Smooth muscle cell (in vitro differentiated cells): Measurements from ENCODE around the gene PPCDC. TPM values are rescaled to one million over a fixed set of nuclear protein-coding genes. Genes with fewer than 3 reads are reported as not detected.

Experiments used
- DNase-seq: peaks from one replicate; lab custom pipeline; 2025; ENCODE audit not compliant: unreplicated experiment; lab: John Stamatoyannopoulos, UW
- H2AFZ ChIP-seq: fragments of 200-600 bp; sonication (generic); 2 replicates; pipeline ENCODE4 v1.6.0; 2016; ENCODE audit warnings: antibody characterized with exemption, low read depth, mild to moderate bottlenecking
- H3F3A ChIP-seq: fragments of 200-600 bp; sonication (generic); 2 replicates; pipeline ENCODE4 v1.6.0; 2017; ENCODE audit warnings: antibody characterized with exemption, low read depth
- H3K27ac ChIP-seq: fragments of 200-600 bp; sonication (generic); 2 replicates; pipeline ENCODE4 v1.5.1; 2016; ENCODE audit warnings: low read depth, mild to moderate bottlenecking
- H3K27me3 ChIP-seq: fragments of 200-600 bp; sonication (generic); 2 replicates; pipeline ENCODE4 v1.6.1; 2016; ENCODE audit warnings: low read depth, mild to moderate bottlenecking
- H3K36me3 ChIP-seq: fragments of 200-600 bp; sonication (generic); 2 replicates; pipeline ENCODE4 v1.5.1; 2016; ENCODE audit warnings: low read depth
- H3K4me1 ChIP-seq: fragments of 200-600 bp; sonication (generic); 2 replicates; pipeline ENCODE4 v1.5.1; 2016; ENCODE audit warnings: low read depth
- H3K4me2 ChIP-seq: fragments of 200-600 bp; sonication (generic); 2 replicates; pipeline ENCODE4 v1.6.0; 2016; ENCODE audit warnings: mild to moderate bottlenecking
- H3K4me3 ChIP-seq: fragments of 200-600 bp; sonication (generic); 2 replicates; pipeline ENCODE4 v1.5.1; 2016; ENCODE audit warnings: mild to moderate bottlenecking
- H3K79me2 ChIP-seq: fragments of 200-600 bp; sonication (generic); 2 replicates; pipeline ENCODE4 v1.6.0; 2016; ENCODE audit warnings: low read depth, mild to moderate bottlenecking
- H3K9ac ChIP-seq: fragments of 200-600 bp; sonication (generic); 2 replicates; pipeline ENCODE4 v1.6.0; 2016; ENCODE audit warnings: low read depth
- H3K9me3 ChIP-seq: fragments of 200-600 bp; sonication (generic); replicated peaks from 2 replicates; pipeline ENCODE4 v1.5.1; 2016; ENCODE audit warnings: low read depth
- H4K20me1 ChIP-seq: fragments of 200-600 bp; sonication (generic); 2 replicates; pipeline ENCODE4 v1.6.0; 2016; ENCODE audit warnings: low read depth
- CTCF ChIP-seq: fragments of 200-600 bp; sonication (generic); IDR thresholded peaks from 2 replicates; pipeline ENCODE4 v1.5.1; 2017; ENCODE audit warnings: borderline replicate concordance, mild to moderate bottlenecking, antibody characterized with exemption; ENCODE audit not compliant: insufficient read depth, poor library complexity, severe bottlenecking
- whole genome bisulfite sequencing: methylation state at CpG from one replicate; pipeline ENCODE4 v1.1.7; 2016; ENCODE audit warnings: low lambda C conversion rate; 5-methylcytosine and 5-hydroxymethylcytosine counted together
- polyA plus RNA-seq: library from polyadenylated mRNA; unstranded; fragments of >200 nt; fragmentation: Nextera tagmentation; extraction: Ambion mirVana; gene quantifications from 2 replicates; pipeline ENCODE4 v1.2.1, GENCODE V29; 2016
- total RNA-seq: library from RNA; depleted of rRNA; stranded (reverse); fragments of >200 nt; gene quantifications from 2 replicates; pipeline ENCODE4 v1.2.3, GENCODE V29; 2014

PPCDC gene
- total and polyA plus RNA-seq, 2 experiments from 2014 or later: 7.8 to 33.7 TPM

- no peak overlapping the region for H3K4me2 ChIP-seq
- no peak overlapping the region for H3K9ac ChIP-seq
- H2AFZ ChIP-seq: no peak overlapping the region
- WGBS: 96% methylated on average over 2 of the region's 2 CpGs
- no peaks in the 10 kb centered on the region for H3K36me3 ChIP-seq
- H3K27me3 ChIP-seq: no peaks in the 10 kb centered on the region
- no peak overlapping the region for H3K4me3 ChIP-seq
- peaks cover 6% of the 10 kb centered on the region for H3K4me1 ChIP-seq
- H4K20me1 ChIP-seq: no peaks in the 10 kb centered on the region
- H3K27ac ChIP-seq: no peak overlapping the region
- no peak for DNase-seq
- no peaks in the 10 kb centered on the region for H3F3A ChIP-seq
- H3K9me3 ChIP-seq: no peaks in the 10 kb centered on the region
- H3K79me2 ChIP-seq: no peaks in the 10 kb centered on the region
- no peak for TF ChIP-seq CTCF
Observed at GRCh38 chr15:75032395-75032794, 9.0 kb downstream of the PPCDC start.

GRCh38 chr15:75033809-75034208 is 10.4 kb downstream of the PPCDC start:
- H3K9ac ChIP-seq: no peak overlapping the region
- no peaks in the 10 kb centered on the region for H3K9me3 ChIP-seq
- peaks cover 6% of the 10 kb centered on the region for H3K4me1 ChIP-seq
- no peak for TF ChIP-seq CTCF
- H3K79me2 ChIP-seq: no peaks in the 10 kb centered on the region
- H3K36me3 ChIP-seq: no peaks in the 10 kb centered on the region
- no peak overlapping the region for H3K4me2 ChIP-seq
- no peaks in the 10 kb centered on the region for H3F3A ChIP-seq
- H3K27me3 ChIP-seq: no peaks in the 10 kb centered on the region
- H4K20me1 ChIP-seq: no peaks in the 10 kb centered on the region
- H3K4me3 ChIP-seq: no peak overlapping the region
- no peak overlapping the region for H3K27ac ChIP-seq
- no peak for DNase-seq
- WGBS: 92% methylated on average over 6 of the region's 6 CpGs
- H2AFZ ChIP-seq: no peak overlapping the region

GRCh38 chr15:75034615-75035014 is 11.2 kb downstream of the PPCDC start:
- no peaks in the 10 kb centered on the region for H3F3A ChIP-seq
- H3K27ac ChIP-seq: no peak overlapping the region
- peaks cover 3% of the 10 kb centered on the region for H3K4me1 ChIP-seq
- 95% methylated on average over 8 of the region's 8 CpGs for WGBS
- TF ChIP-seq CTCF: no peak
- no peaks in the 10 kb centered on the region for H3K9me3 ChIP-seq
- H3K4me3 ChIP-seq: no peak overlapping the region
- no peak overlapping the region for H3K4me2 ChIP-seq
- no peak overlapping the region for H3K9ac ChIP-seq
- H2AFZ ChIP-seq: no peak overlapping the region
- no peaks in the 10 kb centered on the region for H4K20me1 ChIP-seq
- no peaks in the 10 kb centered on the region for H3K79me2 ChIP-seq
- no peaks in the 10 kb centered on the region for H3K27me3 ChIP-seq
- H3K36me3 ChIP-seq: no peaks in the 10 kb centered on the region
- no peak for DNase-seq

GRCh38 chr15:75036212-75036616 is 12.8 kb downstream of the PPCDC start:
- Histone ChIP-seq H3K36me3 (no peaks in the 10 kb centered on the region), H3K27me3 (no peaks in the 10 kb centered on the region), H3K4me3 (no peak overlapping the region), H2AFZ (no peak overlapping the region), H3K27ac (no peak overlapping the region), H4K20me1 (no peaks in the 10 kb centered on the region), H3F3A (no peaks in the 10 kb centered on the region), H3K4me1 (no peaks in the 10 kb centered on the region), H3K4me2 (no peak overlapping the region), H3K79me2 (no peaks in the 10 kb centered on the region), H3K9ac (no peak overlapping the region), H3K9me3 (no peaks in the 10 kb centered on the region)
- WGBS: 71% methylated on average over 2 of the region's 2 CpGs
- no peak for DNase-seq
- TF ChIP-seq CTCF: no peak
